HG02571 (cell line): ENCODE measurements around the gene NRIP2.
"Not testable (repeated sequence)": the region's sequence is repeated elsewhere in the genome, so short reads cannot be mapped to it uniquely, and the experiment has no call there.

Experiments
- ATAC-seq: cut with Tn5 transposase; IDR thresholded peaks from one replicate; pipeline ENCODE4 v1.9.1; 2021; ENCODE audit warnings: mild to moderate bottlenecking, moderate library complexity; ENCODE audit not compliant: unreplicated experiment

The NRIP2 gene

GRCh38 chr12:2834581-2835491, at the start of gene NRIP2:
TSS of gene NRIP2 (minus strand) at chr12:2835035. CDS start at chr12:2834983, 52 bp downstream.
- no peak for ATAC-seq

GRCh38 chr12:2879853-2880252, 45.0 kb upstream of the NRIP2 start:
- ATAC-seq: no peak

- no peak for ATAC-seq
These were observed 43.3 kb upstream of the NRIP2 start for GRCh38 chr12:2877953-2878732.

GRCh38 chr12:2877047-2877952, 42.5 kb upstream of the NRIP2 start, which contains the start of the genes FOXM1 and RHNO1:
TSS of gene FOXM1 (minus strand) at chr12:2877174. CDS start at chr12:2874478, 2,696 bp downstream.
TSS of gene RHNO1 (plus strand) at chr12:2877223. CDS start at chr12:2885367, 8,144 bp downstream.
- peak; percentile 59 for ATAC-seq

- peak; percentile 39 for ATAC-seq
These were observed 41.7 kb upstream of the NRIP2 start for GRCh38 chr12:2876431-2877046.

- ATAC-seq: not testable (repeated sequence)
These were observed 34.3 kb upstream of the NRIP2 start for GRCh38 chr12:2868986-2869632.

- no peak for ATAC-seq
These were observed 29.4 kb upstream of the NRIP2 start for GRCh38 chr12:2864198-2864597.

- not testable (repeated sequence) for ATAC-seq
These were observed 28.6 kb upstream of the NRIP2 start for GRCh38 chr12:2863402-2863801.

- no peak for ATAC-seq
These were observed 28.0 kb upstream of the NRIP2 start for GRCh38 chr12:2862876-2863275.

- no peak for ATAC-seq
These were observed 25.3 kb upstream of the NRIP2 start for GRCh38 chr12:2860170-2860569.

- no peak for ATAC-seq
These were observed 24.1 kb upstream of the NRIP2 start for GRCh38 chr12:2858944-2859421.

GRCh38 chr12:2858334-2858733, 23.5 kb upstream of the NRIP2 start:
- ATAC-seq: no peak

- ATAC-seq: no peak
These were observed 22.7 kb upstream of the NRIP2 start for GRCh38 chr12:2857576-2857975.

GRCh38 chr12:2857021-2857431, 22.2 kb upstream of the NRIP2 start, which contains the start of gene TEX52:
TSS of gene TEX52 (minus strand) at chr12:2857039. CDS start at chr12:2857026, 13 bp downstream.
- ATAC-seq: no peak

- ATAC-seq: no peak
These were observed 21.2 kb upstream of the NRIP2 start for GRCh38 chr12:2856051-2856450.

GRCh38 chr12:2855546-2855945, 20.7 kb upstream of the NRIP2 start:
- no peak for ATAC-seq

- ATAC-seq: no peak
These were observed 20.0 kb upstream of the NRIP2 start for GRCh38 chr12:2854669-2855453.

- ATAC-seq: no peak
These were observed 18.8 kb upstream of the NRIP2 start for GRCh38 chr12:2853626-2854025.

- no peak for ATAC-seq
These were observed 17.1 kb upstream of the NRIP2 start for GRCh38 chr12:2851931-2852330.
